Measurements from ENCODE around the gene RHBDF1. TPM values are rescaled to one million over a fixed set of nuclear protein-coding genes. Genes with fewer than 3 reads are reported as not detected.
A peak's percentile ranks its signal among the peaks of the same experiment; 100 is the strongest.

RHBDF1 gene
- total and polyA plus RNA-seq, 9 of the 15 experiments (the other 6 are each of a cell fraction or from before 2014, with no cell fraction given): 1.0 to 8.2 (median 4.2) TPM

GRCh38 chr16:71210-71539, 1.3 kb downstream of the RHBDF1 start:
- Histone ChIP-seq H3K27ac (ENCODE audit: extremely low read depth, low read depth, low read length) (no peak overlapping the region), H3K9ac (ENCODE audit: insufficient read depth in 1 of 2, low read depth in 2 of 2, low read length in 2 of 2) (peak overlapping the region in 1 of 2 experiments; percentile 91; a peak in 2 of 4 replicates), H3K4me1 (replicated peaks in 1 of 2; ENCODE audit: control insufficient read depth in 2 of 2, insufficient read depth in 2 of 2, low read length in 2 of 2) (peaks cover 18 to 71% of the 10 kb centered on the region in 2 experiments), H3K36me3 (ENCODE audit: control insufficient read depth, insufficient read depth, low read length) (no peaks in the 10 kb centered on the region), H3K27me3 (ENCODE audit: control insufficient read depth in 2 of 2, insufficient read depth in 2 of 2, low read length in 2 of 2) (no peaks in the 10 kb centered on the region), H3K4me3 (no peak overlapping the region), H4K20me1 (replicated peaks; ENCODE audit: control insufficient read depth, insufficient read depth, low read length) (peaks cover 13% of the 10 kb centered on the region), H3K9me1 (ENCODE audit: control insufficient read depth, insufficient read depth, low read length) (peaks cover 3% of the 10 kb centered on the region), H2AFZ (ENCODE audit: low read depth, low read length) (no peak overlapping the region), H3K79me2 (ENCODE audit: control insufficient read depth, insufficient read depth, low read length) (no peaks in the 10 kb centered on the region), H3K9me3 (replicated peaks; ENCODE audit: control insufficient read depth, insufficient read depth, low read depth, low read length) (no peaks in the 10 kb centered on the region; the same call in 1 of the 2 replicates), H3K4me2 (ENCODE audit: insufficient read depth, low read length) (peak overlapping the region; percentile 76; the same call in 1 of the 2 replicates)
- TF ChIP-seq KDM5B (IDR thresholded peaks at IDR 0.05; ENCODE audit: insufficient replicate concordance, low read depth, low read length): peak; percentile 7
- no peak for TF ChIP-seq ZNF79 (CRISPR knock-in tag; IDR thresholded peaks at IDR 0.05; ENCODE audit: low read depth)
- TF ChIP-seq ZKSCAN8 (CRISPR knock-in tag; IDR thresholded peaks at IDR 0.05): no peak
- no peak for TF ChIP-seq RBM15 (IDR thresholded peaks at IDR 0.05; ENCODE audit: insufficient read depth, low read length)
- no peak for TF ChIP-seq FOS (IDR thresholded peaks at IDR 0.05; ENCODE audit: extremely low read depth, insufficient read length)
- no peak for TF ChIP-seq ZNF253 (CRISPR knock-in tag; conservative IDR thresholded peaks at IDR 0.05)
- no peak for TF ChIP-seq BMI1 (IDR thresholded peaks at IDR 0.05; ENCODE audit: low read length)
- BruUV-seq (replicated peaks): no TSS peak
- ChIA-PET CTCF (ENCODE audit: low intra/inter-chr PET ratio) (no interaction called here), POLR2A (interaction anchor here (0.6 to 4.4 kb wide), 5 partner anchors 11 to 22 kb away, joined by 3 to 18 read pairs (median 4); partner anchors contain the start of genes POLR3K and SNRNP25)
- in situ Hi-C loops (cut with MboI) (no loop called here), intact Hi-C loops (cut with micrococcal nuclease) (no loop called here)
- ATAC-seq (no peak), FAIRE-seq (no peak), DNase-seq (ENCODE audit: extremely low read depth in 1 of 4, low spot score in 3 of 4) (no peak)
- 63% methylated on average over 2 of the region's 5 CpGs for WGBS (ENCODE audit: insufficient coverage, low coverage, missing lambda C conversion rate)
